HFFc6 (cell line): Measurements from ENCODE around the gene MAPK12. TPM values are rescaled to one million over a fixed set of nuclear protein-coding genes. Genes with fewer than 3 reads are reported as not detected.
"Not testable (repeated sequence)": the region's sequence is repeated elsewhere in the genome, so short reads cannot be mapped to it uniquely, and the experiment has no call there.

Experiments used
- DNase-seq: peaks from one replicate; pipeline ENCODE4 v3.0.0-alpha.2; 2018
- H3K27ac Mint-ChIP-seq: 2 replicates; pipeline ENCODE4 v1.8.0; 2020; ENCODE audit warnings: mild to moderate bottlenecking, mixed read lengths
- H3K27me3 Mint-ChIP-seq: 2 replicates; pipeline ENCODE4 v1.8.0; 2021; ENCODE audit warnings: mild to moderate bottlenecking, moderate library complexity, mixed read lengths; ENCODE audit not compliant: insufficient read depth
- H3K36me3 Mint-ChIP-seq: 2 replicates; pipeline ENCODE4 v1.8.0; 2021; ENCODE audit warnings: low read depth, mixed read lengths
- H3K4me1 Mint-ChIP-seq: 2 replicates; pipeline ENCODE4 v1.8.0; 2020; ENCODE audit warnings: low read depth, mixed read lengths
- H3K4me3 Mint-ChIP-seq: 2 replicates; pipeline ENCODE4 v1.8.0; 2020; ENCODE audit warnings: mild to moderate bottlenecking, moderate library complexity, mixed read lengths
- H3K9me3 Mint-ChIP-seq: 2 replicates; pipeline ENCODE4 v1.8.0; 2020; ENCODE audit warnings: mild to moderate bottlenecking, mixed read lengths
- total RNA-seq, 6 experiments: library from RNA; stranded (reverse); fragmentation: NEBNext Ultra II Directional; extraction: Animal tissue kit (Norgen Biotek cat#: 25700); gene quantifications; 2 replicates in 1 of 6; 3 replicates in 5 of 6; pipeline ENCODE4 v1.2.3, GENCODE V29; 2021
- TF ChIP-seq, protein P1 (sequence below): fragments of 200-600 bp; sonication (generic); IDR thresholded peaks from 2 replicates; pipeline ENCODE4 v1.5.0; 2021; ENCODE audit warnings: antibody characterized with exemption, mild to moderate bottlenecking

Gene MAPK12
- total RNA-seq, 6 experiments from 2014 or later = 31.4 to 39.5 (median 34.1) TPM

DNA sequence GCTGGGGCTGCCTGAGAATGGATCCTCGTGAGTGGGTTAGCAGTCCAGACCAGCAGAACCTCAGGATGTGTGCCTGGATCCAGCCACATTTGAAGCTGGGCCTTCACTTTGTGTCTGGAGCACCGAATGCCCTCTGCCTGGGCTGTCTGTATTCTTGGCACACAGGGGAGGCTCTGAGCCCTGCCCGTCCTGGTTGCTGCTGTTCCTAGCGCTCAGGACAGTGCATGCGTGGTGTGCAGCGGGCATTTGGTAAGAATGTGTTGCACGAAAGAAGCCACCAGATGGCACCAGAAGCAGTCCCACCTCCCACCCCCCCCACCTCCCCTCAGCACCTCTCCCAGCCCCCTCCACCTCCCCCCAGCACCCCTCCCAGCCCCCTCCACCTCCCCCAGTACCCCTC lies 12.8 kb upstream of the MAPK12 start:
- Mint-ChIP-seq H3K4me1 (peaks cover 7% of the 10 kb centered on the region; the same call in 1 of the 2 replicates), H3K4me3 (no peak overlapping the region), H3K27ac (peak overlapping the region; percentile 55; the same call in 1 of the 2 replicates), H3K9me3 (no peaks in the 10 kb centered on the region), H3K36me3 (peaks cover 18% of the 10 kb centered on the region), H3K27me3 (peaks cover 8% of the 10 kb centered on the region)
- TF ChIP-seq, protein P1, sequence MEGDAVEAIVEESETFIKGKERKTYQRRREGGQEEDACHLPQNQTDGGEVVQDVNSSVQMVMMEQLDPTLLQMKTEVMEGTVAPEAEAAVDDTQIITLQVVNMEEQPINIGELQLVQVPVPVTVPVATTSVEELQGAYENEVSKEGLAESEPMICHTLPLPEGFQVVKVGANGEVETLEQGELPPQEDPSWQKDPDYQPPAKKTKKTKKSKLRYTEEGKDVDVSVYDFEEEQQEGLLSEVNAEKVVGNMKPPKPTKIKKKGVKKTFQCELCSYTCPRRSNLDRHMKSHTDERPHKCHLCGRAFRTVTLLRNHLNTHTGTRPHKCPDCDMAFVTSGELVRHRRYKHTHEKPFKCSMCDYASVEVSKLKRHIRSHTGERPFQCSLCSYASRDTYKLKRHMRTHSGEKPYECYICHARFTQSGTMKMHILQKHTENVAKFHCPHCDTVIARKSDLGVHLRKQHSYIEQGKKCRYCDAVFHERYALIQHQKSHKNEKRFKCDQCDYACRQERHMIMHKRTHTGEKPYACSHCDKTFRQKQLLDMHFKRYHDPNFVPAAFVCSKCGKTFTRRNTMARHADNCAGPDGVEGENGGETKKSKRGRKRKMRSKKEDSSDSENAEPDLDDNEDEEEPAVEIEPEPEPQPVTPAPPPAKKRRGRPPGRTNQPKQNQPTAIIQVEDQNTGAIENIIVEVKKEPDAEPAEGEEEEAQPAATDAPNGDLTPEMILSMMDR = peak; percentile 53
- peak; percentile 57 for DNase-seq

- H3K36me3 Mint-ChIP-seq = peaks cover 18% of the 10 kb centered on the region
- H3K4me3 Mint-ChIP-seq, H3K27me3 Mint-ChIP-seq, H3K4me1 Mint-ChIP-seq, H3K9me3 Mint-ChIP-seq, DNase-seq: not testable (repeated sequence)
- peak overlapping the region; percentile 55 for H3K27ac Mint-ChIP-seq
These were observed 12.3 kb upstream of the MAPK12 start for GRCh38 chr22:50273781-50274180.

GRCh38 chr22:50273352-50273751 lies 11.9 kb upstream of the MAPK12 start:
- not testable (repeated sequence) for H3K27ac Mint-ChIP-seq, H3K4me1 Mint-ChIP-seq, H3K4me3 Mint-ChIP-seq, DNase-seq, H3K9me3 Mint-ChIP-seq
- peaks cover 18% of the 10 kb centered on the region for H3K36me3 Mint-ChIP-seq
- TF ChIP-seq, protein P1 = 0 out of 2 replicates have a peak, but pooled peaks have one; percentile 28
- H3K27me3 Mint-ChIP-seq = peaks cover 11% of the 10 kb centered on the region

DNA sequence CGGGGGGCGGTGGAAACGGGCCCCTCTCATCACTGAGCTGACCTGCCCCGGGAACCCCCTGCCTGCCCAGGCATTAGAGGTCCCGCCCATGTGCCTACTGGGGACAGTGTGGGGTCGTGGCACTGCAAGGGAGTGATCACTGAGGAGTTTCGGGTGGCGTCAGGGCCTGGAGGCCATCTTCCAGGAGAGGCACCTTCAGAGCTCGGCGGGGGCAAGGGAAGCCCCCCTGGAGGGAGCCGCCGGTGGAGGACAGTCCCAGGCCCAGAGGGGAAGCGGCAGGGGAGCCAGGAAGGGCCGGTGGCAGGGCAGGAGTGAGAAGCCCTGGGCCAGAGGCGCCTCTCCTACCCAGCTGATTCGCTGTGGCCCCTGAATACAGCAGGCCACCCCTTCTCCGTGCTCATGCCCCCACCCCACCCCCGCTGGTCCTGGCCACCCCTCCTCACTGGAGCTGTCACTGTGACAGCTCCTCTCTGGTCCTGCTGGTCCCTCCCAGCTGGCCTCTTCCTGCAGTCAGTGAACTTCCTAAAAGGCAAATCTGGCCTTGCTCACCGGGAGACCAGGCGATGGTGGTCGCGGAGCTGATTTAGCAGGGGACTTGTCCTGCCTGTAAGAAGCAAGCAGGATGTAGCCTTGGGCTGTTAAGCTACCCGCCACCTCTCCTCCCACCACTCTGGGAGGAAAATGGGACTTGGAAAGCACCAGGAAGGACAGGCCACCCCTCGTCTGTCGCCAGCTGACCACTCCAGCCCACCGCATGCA lies 10.7 kb upstream of the MAPK12 start:
- TF ChIP-seq, protein P1 = no peak; the same call in 1 of the 2 replicates

DNA sequence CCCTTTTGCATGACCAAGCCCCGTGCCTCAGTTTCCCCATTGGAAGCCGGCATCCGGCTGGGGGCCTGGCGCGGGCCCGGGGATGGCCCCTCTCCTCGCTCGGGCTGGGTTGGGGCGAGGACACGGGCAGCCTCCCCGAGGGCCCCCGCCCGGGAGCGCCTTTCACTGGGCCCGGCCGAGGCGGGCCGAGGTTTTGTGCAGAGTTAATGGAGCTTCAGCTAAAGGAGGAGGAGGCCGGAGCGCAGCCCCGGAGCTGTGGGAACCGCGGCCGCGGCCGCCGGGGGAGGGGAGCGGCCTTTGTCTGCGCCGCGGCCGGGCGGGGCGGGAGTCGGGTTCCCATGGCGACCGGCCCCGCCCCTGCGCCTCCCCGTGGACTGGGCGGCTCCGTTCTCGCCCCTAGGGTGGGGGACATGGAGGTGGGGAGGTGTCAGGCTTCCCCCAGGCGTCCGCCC lies 10.1 kb upstream of the MAPK12 start:
- TF ChIP-seq, protein P1 = peak; percentile 41; the same call in 1 of the 2 replicates
- H3K9me3 Mint-ChIP-seq = no peaks in the 10 kb centered on the region
- peaks cover 6% of the 10 kb centered on the region for H3K27me3 Mint-ChIP-seq
- peaks cover 7% of the 10 kb centered on the region; the same call in 1 of the 2 replicates for H3K4me1 Mint-ChIP-seq
- DNase-seq = no peak
- no peak overlapping the region for H3K4me3 Mint-ChIP-seq
- H3K36me3 Mint-ChIP-seq = peaks cover 7% of the 10 kb centered on the region
- no peak overlapping the region for H3K27ac Mint-ChIP-seq

More for the DNA sequence above, 10.7 kb upstream of the MAPK12 start:
- DNase-seq = no peak
- peaks cover 12% of the 10 kb centered on the region for H3K27me3 Mint-ChIP-seq
- no peaks in the 10 kb centered on the region for H3K9me3 Mint-ChIP-seq
- H3K4me3 Mint-ChIP-seq = no peak overlapping the region
- peak overlapping the region; percentile 26; the same call in 1 of the 2 replicates for H3K27ac Mint-ChIP-seq
- peaks cover 7% of the 10 kb centered on the region; the same call in 1 of the 2 replicates for H3K4me1 Mint-ChIP-seq
- peaks cover 14% of the 10 kb centered on the region for H3K36me3 Mint-ChIP-seq
